OCI-LY1 (cell line): Measurements from ENCODE around the gene ARHGAP9.

Experiments
- H2AFZ ChIP-seq: fragments of 200-600 bp; sonication (generic), shearing (Covaris generic); 2 replicates; pipeline ENCODE4 v1.6.0; 2014; ENCODE audit warnings: antibody characterized with exemption, mild to moderate bottlenecking, low read length
- H3F3A ChIP-seq: fragments of 200-600 bp; sonication (generic), shearing (Covaris generic); 2 replicates; pipeline ENCODE4 v1.6.0; 2014; ENCODE audit warnings: mild to moderate bottlenecking, antibody characterized with exemption, low read length, moderate library complexity; ENCODE audit not compliant: insufficient read depth
- H3K27ac ChIP-seq: fragments of 200-600 bp; sonication (generic); 2 replicates; pipeline ENCODE4 v1.5.1; 2014; ENCODE audit warnings: low read length, mixed run types, mild to moderate bottlenecking, low read depth; ENCODE audit not compliant: poor library complexity, severe bottlenecking
- H3K27me3 ChIP-seq: fragments of 200-600 bp; sonication (generic); 2 replicates; pipeline ENCODE4 v1.6.0; 2014; ENCODE audit warnings: antibody characterized with exemption, mild to moderate bottlenecking, low read length, moderate library complexity; ENCODE audit not compliant: insufficient read depth
- H3K36me3 ChIP-seq: fragments of 200-600 bp; sonication (generic); 2 replicates; pipeline ENCODE4 v1.6.1; 2014; ENCODE audit warnings: mild to moderate bottlenecking, antibody characterized with exemption, low read length, moderate library complexity, mixed read lengths; ENCODE audit not compliant: insufficient read depth
- H3K4me1 ChIP-seq: fragments of 200-600 bp; sonication (generic); 2 replicates; pipeline ENCODE4 v1.5.1; 2014; ENCODE audit warnings: mild to moderate bottlenecking, low read length, moderate library complexity; ENCODE audit not compliant: insufficient read depth, severe bottlenecking
- H3K4me2 ChIP-seq: fragments of 200-600 bp; sonication (generic), shearing (Covaris generic); 2 replicates; pipeline ENCODE4 v1.6.1; 2014; ENCODE audit warnings: low read length
- H3K4me3 ChIP-seq: fragments of 200-600 bp; sonication (generic); 2 replicates; pipeline ENCODE4 v1.5.1; 2014; ENCODE audit warnings: low read length, low read depth, mild to moderate bottlenecking, mixed read lengths; ENCODE audit not compliant: poor library complexity, severe bottlenecking
- H3K79me2 ChIP-seq: fragments of 200-600 bp; shearing (Covaris generic); 2 replicates; pipeline ENCODE4 v1.6.1; 2016; ENCODE audit warnings: mixed run types, low read length, mixed read lengths; ENCODE audit not compliant: insufficient read depth
- H3K9ac ChIP-seq: fragments of 200-600 bp; sonication (generic), shearing (Covaris generic); 2 replicates; pipeline ENCODE4 v1.6.1; 2014; ENCODE audit warnings: mild to moderate bottlenecking, low read length, mixed read lengths
- H3K9me2 ChIP-seq: fragments of 200-600 bp; sonication (generic), shearing (Covaris generic); 2 replicates; pipeline ENCODE4 v1.6.1; 2014; ENCODE audit warnings: low read depth, mild to moderate bottlenecking, low read length, mixed read lengths
- H3K9me3 ChIP-seq: fragments of 200-600 bp; shearing (Covaris generic); 2 replicates; pipeline ENCODE4 v1.6.1; 2014; ENCODE audit warnings: low read length, mixed read lengths
- H4K20me1 ChIP-seq: fragments of 200-600 bp; sonication (generic), shearing (Covaris generic); 2 replicates; pipeline ENCODE4 v1.6.0; 2016; ENCODE audit warnings: mild to moderate bottlenecking, low read length; ENCODE audit not compliant: insufficient read depth
- CTCF ChIP-seq: fragments of 200-600 bp; sonication (generic), shearing (Covaris generic); IDR thresholded peaks from 2 replicates; pipeline ENCODE4 v1.5.1; 2017; ENCODE audit warnings: mild to moderate bottlenecking, antibody characterized with exemption, low read length, moderate library complexity, mixed read lengths
- EZH2 ChIP-seq: fragments of 200-600 bp; sonication (generic), shearing (Covaris generic); IDR thresholded peaks from 2 replicates; pipeline ENCODE4 v1.8.0; 2017; ENCODE audit warnings: borderline replicate concordance, mixed run types, mild to moderate bottlenecking, antibody characterized with exemption, low read length, moderate library complexity, mixed read lengths

Gene ARHGAP9

GRCh38 chr12:57455374-57456144, 24.1 kb downstream of the ARHGAP9 start:
- H3K9me3 ChIP-seq, result no peaks in the 10 kb centered on the region
- H3K4me3 ChIP-seq, result peak overlapping the region; percentile 43
- peak overlapping the region; percentile 61 for H3K4me2 ChIP-seq
- no peak overlapping the region; the same call in 1 of the 2 replicates for H3K9ac ChIP-seq
- no peak overlapping the region for H3K27ac ChIP-seq
- H3K36me3 ChIP-seq, result no peaks in the 10 kb centered on the region
- no peak for TF ChIP-seq EZH2
- TF ChIP-seq CTCF, result no peak
- no peak overlapping the region for H2AFZ ChIP-seq
- peaks cover 22% of the 10 kb centered on the region for H3K4me1 ChIP-seq
- no peaks in the 10 kb centered on the region for H3K9me2 ChIP-seq
- no peaks in the 10 kb centered on the region for H3K27me3 ChIP-seq
- no peaks in the 10 kb centered on the region for H3K79me2 ChIP-seq
- no peaks in the 10 kb centered on the region for H4K20me1 ChIP-seq
- H3F3A ChIP-seq, result no peaks in the 10 kb centered on the region

- no peaks in the 10 kb centered on the region for H3K9me2 ChIP-seq
- no peaks in the 10 kb centered on the region for H3K36me3 ChIP-seq
- no peaks in the 10 kb centered on the region for H3F3A ChIP-seq
- TF ChIP-seq EZH2, result no peak
- TF ChIP-seq CTCF, result no peak
- no peak within 1 kb of the TSS; the same call in 1 of the 2 replicates for H3K9ac ChIP-seq
- H3K4me3 ChIP-seq, result peak within 1 kb of the TSS; percentile 43
- no peaks in the 10 kb centered on the region for H3K9me3 ChIP-seq
- no peaks in the 10 kb centered on the region for H4K20me1 ChIP-seq
- H3K79me2 ChIP-seq, result no peaks in the 10 kb centered on the region
- peak within 1 kb of the TSS; percentile 61 for H3K4me2 ChIP-seq
- H3K27ac ChIP-seq, result no peak within 1 kb of the TSS
- H3K27me3 ChIP-seq, result no peaks in the 10 kb centered on the region
- no peak within 1 kb of the TSS for H2AFZ ChIP-seq
- peaks cover 18% of the 10 kb centered on the region for H3K4me1 ChIP-seq
These were observed 24.9 kb downstream of the ARHGAP9 start, which contains the start of gene INHBE for GRCh38 chr12:57454566-57455373. Gene INHBE, plus strand, starts transcription at chr12:57455307. Its CDS starts 230 bp downstream, at chr12:57455537.

- Histone ChIP-seq H3K9ac (no peak overlapping the region), H2AFZ (no peak overlapping the region), H3F3A (no peaks in the 10 kb centered on the region), H3K36me3 (no peaks in the 10 kb centered on the region), H3K79me2 (no peaks in the 10 kb centered on the region), H3K4me2 (no peak overlapping the region), H3K4me3 (no peak overlapping the region), H3K27me3 (no peaks in the 10 kb centered on the region), H4K20me1 (no peaks in the 10 kb centered on the region), H3K9me2 (no peaks in the 10 kb centered on the region), H3K4me1 (peaks cover 18% of the 10 kb centered on the region), H3K27ac (no peak overlapping the region), H3K9me3 (no peaks in the 10 kb centered on the region)
- TF ChIP-seq EZH2 (no peak), CTCF (no peak)
These were observed 25.5 kb downstream of the ARHGAP9 start for GRCh38 chr12:57454213-57454565.
